ENCODE results near the gene EZH1. TPM values are rescaled to one million over a fixed set of nuclear protein-coding genes. Genes with fewer than 3 reads are reported as not detected.

EZH1 gene
- total RNA-seq, 1 donor from 2014 or later, result 30.4 TPM

DNA sequence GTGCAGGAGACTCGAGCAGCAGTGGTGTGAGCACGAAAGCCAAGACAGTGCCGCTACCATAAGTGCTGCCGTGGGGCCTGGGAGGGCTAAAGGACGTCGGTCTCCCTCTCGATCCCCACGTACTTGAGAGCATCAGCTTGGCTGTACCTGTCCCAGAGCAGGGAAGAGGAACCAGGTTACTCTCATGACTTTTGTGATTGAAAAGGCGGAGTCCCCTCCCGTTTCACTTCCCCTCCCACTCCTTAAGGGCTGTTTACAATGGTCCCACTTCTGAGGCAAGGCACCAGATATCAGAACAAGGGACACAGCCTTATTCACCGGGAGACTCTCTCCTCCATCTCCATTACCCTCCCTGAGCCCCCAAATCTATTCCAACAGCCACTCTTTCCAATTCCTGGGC, 42.4 kb downstream of the EZH1 start:
- TF ChIP-seq, protein P1, sequence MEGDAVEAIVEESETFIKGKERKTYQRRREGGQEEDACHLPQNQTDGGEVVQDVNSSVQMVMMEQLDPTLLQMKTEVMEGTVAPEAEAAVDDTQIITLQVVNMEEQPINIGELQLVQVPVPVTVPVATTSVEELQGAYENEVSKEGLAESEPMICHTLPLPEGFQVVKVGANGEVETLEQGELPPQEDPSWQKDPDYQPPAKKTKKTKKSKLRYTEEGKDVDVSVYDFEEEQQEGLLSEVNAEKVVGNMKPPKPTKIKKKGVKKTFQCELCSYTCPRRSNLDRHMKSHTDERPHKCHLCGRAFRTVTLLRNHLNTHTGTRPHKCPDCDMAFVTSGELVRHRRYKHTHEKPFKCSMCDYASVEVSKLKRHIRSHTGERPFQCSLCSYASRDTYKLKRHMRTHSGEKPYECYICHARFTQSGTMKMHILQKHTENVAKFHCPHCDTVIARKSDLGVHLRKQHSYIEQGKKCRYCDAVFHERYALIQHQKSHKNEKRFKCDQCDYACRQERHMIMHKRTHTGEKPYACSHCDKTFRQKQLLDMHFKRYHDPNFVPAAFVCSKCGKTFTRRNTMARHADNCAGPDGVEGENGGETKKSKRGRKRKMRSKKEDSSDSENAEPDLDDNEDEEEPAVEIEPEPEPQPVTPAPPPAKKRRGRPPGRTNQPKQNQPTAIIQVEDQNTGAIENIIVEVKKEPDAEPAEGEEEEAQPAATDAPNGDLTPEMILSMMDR (conservative IDR thresholded peaks at IDR 0.05), result no peak
- Mint-ChIP-seq H3K36me3 (ENCODE audit: low read depth) (peaks cover 8% of the 10 kb centered on the region), H3K4me3 (no peak overlapping the region), H3K27me3 (ENCODE audit: low read depth) (no peaks in the 10 kb centered on the region), H3K9me3 (no peaks in the 10 kb centered on the region), H3K27ac (ENCODE audit: unreplicated experiment) (no peak overlapping the region), H3K4me1 (no peaks in the 10 kb centered on the region)
- no peak for DNase-seq (ENCODE audit: low read depth, low spot score)

DNA sequence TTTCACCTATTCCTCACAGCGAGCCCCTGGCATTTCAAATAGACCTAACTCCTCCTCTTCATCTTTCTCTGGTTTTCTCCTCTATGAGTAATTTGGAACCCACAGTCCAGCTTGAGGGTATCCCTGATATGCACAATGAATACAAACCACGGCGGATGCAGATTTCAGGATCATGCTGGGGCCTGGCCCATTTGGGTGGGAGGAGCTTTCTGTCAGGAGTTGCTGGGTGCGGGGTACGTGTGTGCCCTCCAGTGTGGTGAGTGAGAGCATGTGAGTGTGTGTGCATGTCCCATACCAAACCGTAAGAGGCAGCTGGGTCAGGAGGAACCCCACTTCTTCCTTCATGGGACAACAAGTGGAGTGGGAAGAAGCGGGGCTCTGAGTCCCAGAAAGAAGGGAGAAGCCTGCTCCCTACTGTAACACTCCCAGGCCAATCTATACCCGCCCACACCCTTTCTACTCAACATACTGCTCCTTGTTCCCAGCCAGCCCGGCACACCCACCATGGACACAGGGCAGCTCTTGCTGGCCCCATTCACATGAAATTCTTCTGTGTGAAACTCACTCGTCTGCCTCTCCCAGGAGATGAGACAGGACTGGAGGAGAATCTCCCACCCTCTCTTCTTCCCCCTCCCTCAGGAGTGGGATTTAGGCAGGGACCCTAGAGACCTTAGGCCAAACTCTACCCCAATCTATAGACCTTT, 44.1 kb downstream of the EZH1 start:
- H3K4me1 Mint-ChIP-seq, result no peaks in the 10 kb centered on the region
- no peak overlapping the region for H3K4me3 Mint-ChIP-seq
- H3K27ac Mint-ChIP-seq (ENCODE audit: unreplicated experiment), result no peak overlapping the region
- TF ChIP-seq, protein P1 (conservative IDR thresholded peaks at IDR 0.05), result no peak
- peaks cover 10% of the 10 kb centered on the region for H3K36me3 Mint-ChIP-seq (ENCODE audit: low read depth)
- no peaks in the 10 kb centered on the region for H3K9me3 Mint-ChIP-seq
- no peaks in the 10 kb centered on the region for H3K27me3 Mint-ChIP-seq (ENCODE audit: low read depth)
- DNase-seq (ENCODE audit: low read depth, low spot score), result no peak

DNA sequence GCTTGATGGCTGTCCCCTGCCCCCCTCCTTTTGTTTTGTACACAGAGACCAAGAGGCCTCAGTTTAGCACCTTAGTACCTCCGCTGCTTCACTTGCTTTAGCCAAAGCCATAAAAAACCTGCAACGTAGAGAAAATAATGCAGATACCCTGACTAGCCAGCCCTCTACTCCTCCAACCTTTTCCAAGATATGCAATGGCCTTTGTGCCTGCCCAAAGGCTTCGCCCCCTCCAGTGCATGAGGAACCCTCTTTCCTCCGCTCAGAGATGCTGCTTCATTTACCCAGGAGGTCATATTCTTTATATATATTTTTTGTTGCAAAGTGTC, 45.5 kb downstream of the EZH1 start:
- H3K4me3 Mint-ChIP-seq, result no peak overlapping the region
- no peaks in the 10 kb centered on the region for H3K4me1 Mint-ChIP-seq
- no peaks in the 10 kb centered on the region for H3K9me3 Mint-ChIP-seq
- peaks cover 11% of the 10 kb centered on the region for H3K36me3 Mint-ChIP-seq (ENCODE audit: low read depth)
- no peak overlapping the region for H3K27ac Mint-ChIP-seq (ENCODE audit: unreplicated experiment)
- TF ChIP-seq, protein P1 (conservative IDR thresholded peaks at IDR 0.05), result no peak
- no peak for DNase-seq (ENCODE audit: low read depth, low spot score)
- no peaks in the 10 kb centered on the region for H3K27me3 Mint-ChIP-seq (ENCODE audit: low read depth)

DNA sequence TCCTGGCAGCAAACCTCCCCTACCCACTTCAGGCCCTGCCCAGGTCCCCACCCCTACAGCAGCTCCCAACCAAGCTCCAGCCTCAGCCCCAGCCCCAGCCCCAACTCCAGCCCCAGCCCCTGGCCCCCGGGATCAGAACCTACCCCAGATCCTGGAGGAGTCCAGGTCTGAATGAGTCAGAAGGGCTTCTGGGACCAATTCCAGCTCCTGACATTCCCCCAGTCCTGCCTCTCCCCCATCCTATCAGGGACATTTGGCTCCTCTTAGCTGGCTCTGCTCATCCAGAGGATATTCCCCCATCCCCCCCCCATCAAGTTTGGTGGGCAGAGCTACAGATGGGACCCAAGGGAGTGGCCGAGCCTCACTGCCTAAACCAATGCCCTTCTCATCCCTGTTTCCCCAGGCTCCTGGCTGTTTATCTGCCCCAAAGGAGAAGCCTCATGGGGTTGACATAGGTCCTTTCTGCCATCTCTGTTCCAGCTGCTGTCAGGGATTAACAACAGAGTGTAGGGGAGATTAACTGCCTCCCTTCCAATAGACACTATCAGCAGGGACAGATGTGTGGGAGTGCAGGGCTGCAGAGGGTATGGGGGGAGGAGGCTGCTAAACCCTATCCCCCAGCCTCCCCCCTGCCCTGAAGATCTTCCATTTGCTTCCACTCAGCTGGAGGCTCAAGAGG, 46.0 kb downstream of the EZH1 start:
- no peak for DNase-seq (ENCODE audit: low read depth, low spot score)
- H3K9me3 Mint-ChIP-seq, result no peaks in the 10 kb centered on the region

DNA sequence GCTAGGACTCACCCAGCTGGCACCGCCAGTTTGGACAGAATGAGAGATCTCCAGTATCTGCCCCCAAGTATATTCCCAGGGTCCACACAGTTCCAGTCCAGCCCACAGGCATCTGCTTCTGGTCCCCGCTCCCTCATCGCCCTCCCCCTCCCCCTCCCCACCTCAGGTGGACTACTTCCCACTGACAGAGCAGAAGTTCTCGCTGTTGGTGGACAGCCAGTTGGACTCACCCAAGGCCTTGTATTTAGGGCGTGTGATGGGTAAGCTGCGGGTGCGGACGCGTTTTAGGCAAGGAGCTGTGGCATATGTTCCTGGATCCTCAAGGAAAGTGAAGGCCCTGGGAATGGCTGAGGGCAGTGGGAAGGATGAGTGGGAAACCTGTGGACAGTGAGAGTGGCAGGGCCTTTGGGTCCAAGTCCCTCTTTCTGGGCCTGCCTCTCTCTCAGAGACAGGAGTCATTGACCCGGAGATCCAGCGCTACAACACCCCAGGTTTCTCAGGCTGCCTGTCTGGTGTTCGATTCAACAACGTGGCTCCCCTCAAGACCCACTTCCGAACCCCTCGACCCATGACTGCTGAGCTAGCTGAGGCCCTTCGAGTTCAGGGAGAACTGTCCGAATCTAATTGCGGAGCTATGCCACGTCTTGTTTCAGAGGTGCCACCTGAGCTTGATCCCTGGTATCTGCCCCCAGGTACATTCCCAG, 47.6 kb downstream of the EZH1 start:
- TF ChIP-seq, protein P1 (conservative IDR thresholded peaks at IDR 0.05), result no peak
- Mint-ChIP-seq H3K9me3 (no peaks in the 10 kb centered on the region), H3K36me3 (ENCODE audit: low read depth) (peaks cover 3% of the 10 kb centered on the region), H3K4me3 (no peak overlapping the region), H3K4me1 (no peaks in the 10 kb centered on the region), H3K27me3 (ENCODE audit: low read depth) (no peaks in the 10 kb centered on the region), H3K27ac (ENCODE audit: unreplicated experiment) (no peak overlapping the region)
- DNase-seq (ENCODE audit: low read depth, low spot score), result no peak

More for the DNA sequence above, 46.0 kb downstream of the EZH1 start:
- peaks cover 9% of the 10 kb centered on the region for H3K36me3 Mint-ChIP-seq (ENCODE audit: low read depth)
- no peak overlapping the region for H3K4me3 Mint-ChIP-seq
- TF ChIP-seq, protein P1 (conservative IDR thresholded peaks at IDR 0.05), result no peak
- no peaks in the 10 kb centered on the region for H3K4me1 Mint-ChIP-seq
- no peak overlapping the region for H3K27ac Mint-ChIP-seq (ENCODE audit: unreplicated experiment)
- no peaks in the 10 kb centered on the region for H3K27me3 Mint-ChIP-seq (ENCODE audit: low read depth)

All from neural crest cell (in vitro differentiated cells).